GM18873 (cell line): Measurements from ENCODE around the gene MRPL32.

ENCODE experiments used
- ATAC-seq: cut with Tn5 transposase; IDR thresholded peaks from one replicate; pipeline ENCODE4 v1.9.1; 2021; ENCODE audit warnings: mild to moderate bottlenecking, moderate library complexity, moderate number of reproducible peaks; ENCODE audit not compliant: unreplicated experiment, low FRiP score

The MRPL32 gene

GRCh38 chr7:42964293-42964692, 32.1 kb downstream of the MRPL32 start:
- no peak for ATAC-seq

GRCh38 chr7:42964849-42965805, 33.0 kb downstream of the MRPL32 start:
- no peak for ATAC-seq

GRCh38 chr7:42967391-42967790, 35.2 kb downstream of the MRPL32 start:
- no peak for ATAC-seq

GRCh38 chr7:42972699-42973500, 40.7 kb downstream of the MRPL32 start:
- ATAC-seq, result no peak

- ATAC-seq, result no peak
Measured at GRCh38 chr7:42976371-42976770, 44.2 kb downstream of the MRPL32 start.

- no peak for ATAC-seq
Measured at GRCh38 chr7:42978496-42978895, 46.3 kb downstream of the MRPL32 start.

GRCh38 chr7:42980084-42980483, 47.9 kb downstream of the MRPL32 start:
- no peak for ATAC-seq

GRCh38 chr7:42980514-42980913, 48.3 kb downstream of the MRPL32 start:
- no peak for ATAC-seq

GRCh38 chr7:42981601-42982000, 49.4 kb downstream of the MRPL32 start:
- ATAC-seq, result no peak

GRCh38 chr7:42982604-42983115, 50.5 kb downstream of the MRPL32 start:
- no peak for ATAC-seq

GRCh38 chr7:42984137-42984536, 52.0 kb downstream of the MRPL32 start:
- no peak for ATAC-seq

- no peak for ATAC-seq
Measured at GRCh38 chr7:42986213-42986612, 54.0 kb downstream of the MRPL32 start.

- no peak for ATAC-seq
Measured at GRCh38 chr7:42986781-42987248, 54.6 kb downstream of the MRPL32 start.
